GM12874 (cell line): Measurements from ENCODE around the gene GRB2.

ENCODE experiments used
- CTCF ChIP-seq: IDR thresholded peaks from 2 replicates; pipeline ENCODE4 v1.5.1; 2011; ENCODE audit warnings: low read depth, mild to moderate bottlenecking, control low read depth, low read length, moderate library complexity; ENCODE audit not compliant: insufficient read depth

GRB2 gene

DNA sequence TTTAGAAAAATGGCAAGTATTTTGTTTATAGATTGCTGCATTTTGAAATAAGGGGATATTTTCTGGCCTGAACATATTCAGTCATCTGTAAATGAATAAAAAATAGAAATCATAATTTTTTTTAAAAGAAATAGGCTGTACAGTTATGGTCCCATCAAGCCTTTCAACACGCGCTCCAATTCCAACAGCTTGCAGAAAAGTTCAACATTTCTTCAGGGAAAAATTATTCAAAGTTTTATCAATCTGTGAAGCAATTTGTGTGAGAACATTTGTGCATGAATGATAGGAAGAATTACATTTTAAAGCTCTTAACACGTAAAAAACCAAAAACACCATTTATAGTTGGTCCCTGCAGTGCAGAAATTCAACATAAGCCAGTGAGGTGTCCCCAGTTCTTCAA, 65.5 kb downstream of the GRB2 start:
- no peak for TF ChIP-seq CTCF

DNA sequence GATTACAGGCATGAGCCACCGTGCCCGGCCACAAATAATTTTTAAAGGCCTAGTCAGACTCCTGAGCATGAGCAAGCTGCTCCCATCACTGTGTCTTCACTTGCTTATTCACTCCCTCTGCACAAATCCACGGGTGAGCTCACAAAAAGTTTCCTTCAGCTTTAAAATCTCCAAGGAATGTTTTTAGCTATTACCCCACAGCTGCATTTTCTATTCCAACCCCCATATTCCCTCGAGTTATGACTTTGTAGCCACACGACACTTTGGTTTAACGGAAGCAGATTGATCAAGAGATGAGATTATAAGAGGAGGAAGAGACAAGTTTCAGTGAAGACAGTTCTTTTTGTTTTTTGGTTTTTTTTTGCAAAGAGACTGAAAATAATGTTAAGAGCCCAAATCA, 67.1 kb downstream of the GRB2 start:
- TF ChIP-seq CTCF: no peak

GRCh38 chr17:75335315-75335714, 70.2 kb downstream of the GRB2 start:
- TF ChIP-seq CTCF: no peak

DNA sequence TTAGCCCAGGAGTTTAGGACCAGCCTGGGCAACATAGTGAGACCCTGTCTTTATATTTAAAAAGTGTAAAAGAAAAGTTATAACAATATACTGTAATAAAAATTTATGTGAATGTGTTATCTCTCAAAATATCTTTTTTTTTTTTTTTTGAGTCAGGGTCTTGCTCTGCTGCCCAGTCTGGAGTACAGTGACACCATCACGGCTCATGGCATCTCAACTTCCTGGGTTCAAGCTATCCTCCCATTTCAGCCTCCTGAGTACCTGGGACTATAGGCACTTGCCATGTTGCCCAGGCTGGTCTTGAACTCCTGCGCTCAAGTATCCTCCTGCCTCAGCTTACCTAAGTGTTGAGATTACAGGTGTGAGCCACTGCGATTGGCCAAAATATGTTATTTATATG, 70.8 kb downstream of the GRB2 start:
- TF ChIP-seq CTCF: no peak

DNA sequence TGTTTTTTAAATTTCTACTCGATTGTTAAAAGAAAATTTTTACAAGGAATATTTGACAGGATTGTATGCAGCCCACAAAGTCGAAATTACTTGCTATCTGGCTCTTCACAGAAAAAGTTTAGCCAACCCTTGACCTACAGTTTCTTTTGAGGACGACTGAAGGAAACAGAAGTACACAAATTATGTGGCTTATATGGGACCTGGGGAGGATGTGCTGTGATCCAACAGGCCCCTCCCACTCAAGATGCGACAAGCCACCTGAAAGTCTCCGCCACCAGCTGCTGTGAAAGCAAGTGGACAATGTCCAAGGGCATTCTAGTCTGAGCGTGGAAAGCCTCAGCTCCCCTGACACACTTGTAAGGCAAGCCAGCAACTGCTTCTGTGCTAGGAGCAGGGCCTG, 73.8 kb downstream of the GRB2 start:
- no peak for TF ChIP-seq CTCF

- no peak for TF ChIP-seq CTCF
Measured at GRCh38 chr17:75327757-75328156, 77.7 kb downstream of the GRB2 start.

DNA sequence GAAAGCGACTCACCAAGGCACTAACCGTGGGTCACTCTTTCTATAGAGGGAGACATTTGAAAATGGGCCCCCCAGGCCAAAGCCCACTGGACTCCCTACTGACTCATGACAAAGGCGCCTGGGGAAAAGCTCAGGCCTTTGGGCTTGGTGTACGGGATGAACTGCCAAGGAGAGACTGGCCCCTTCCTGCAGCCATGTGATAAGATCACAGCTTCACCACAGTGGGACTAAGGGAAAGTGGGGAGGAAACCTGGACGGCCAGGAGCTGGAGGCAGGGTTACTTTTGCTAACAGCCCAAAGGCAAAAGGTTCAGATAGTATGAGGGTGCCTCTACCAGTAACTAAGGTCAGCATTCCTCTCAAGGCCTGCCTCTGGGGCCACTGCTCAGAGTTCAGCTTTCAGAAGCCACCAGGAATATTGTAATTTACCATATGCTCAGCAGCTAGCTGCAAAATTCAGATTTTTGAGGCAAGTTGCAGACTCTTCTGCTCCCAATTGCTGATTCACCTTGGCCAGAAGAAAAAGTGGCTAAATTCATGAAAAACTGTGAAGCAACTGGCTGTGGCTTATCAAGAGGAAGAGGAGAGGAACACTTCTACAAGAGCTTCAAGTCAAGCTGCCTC, 79.1 kb downstream of the GRB2 start:
- no peak for TF ChIP-seq CTCF
